ENCODE data around the gene KCNG2.

KCNG2 gene

GRCh38 chr18:79905993-79906392, 108.3 kb downstream of the KCNG2 start:
- Histone ChIP-seq H2BK15ac (replicated peaks; ENCODE audit: low read depth) (no peak overlapping the region), H3K79me2 (ENCODE audit: control insufficient read depth, insufficient read depth, low read length) (no peaks in the 10 kb centered on the region), H3K9ac (ENCODE audit: low read length) (no peak overlapping the region), H3K4me1 (ENCODE audit: control insufficient read depth, low read depth, low read length) (no peaks in the 10 kb centered on the region), H3K27me3 (ENCODE audit: insufficient read depth, low read length, poor library complexity) (no peaks in the 10 kb centered on the region), H3K4ac (ENCODE audit: low read depth, low read length) (no peak overlapping the region), H3K4me2 (ENCODE audit: low read length) (no peak overlapping the region), H2BK120ac (ENCODE audit: low read depth, low read length) (no peak overlapping the region), H3K23ac (ENCODE audit: low read length) (no peak overlapping the region), H2BK5ac (ENCODE audit: low read length) (no peak overlapping the region), H2AK5ac (ENCODE audit: low read length) (no peak overlapping the region), H4K5ac (ENCODE audit: low read length) (no peak overlapping the region), H3K36me3 (ENCODE audit: control insufficient read depth, insufficient read depth, low read length) (no peaks in the 10 kb centered on the region), H3K4me3 (ENCODE audit: low read length) (no peak overlapping the region), H4K8ac (ENCODE audit: low read depth, low read length) (no peak overlapping the region), H3K56ac (ENCODE audit: low read length) (no peak overlapping the region), H3K27ac (ENCODE audit: low read depth, low read length) (no peak overlapping the region), H3K18ac (ENCODE audit: low read length) (no peak overlapping the region), H3K79me1 (ENCODE audit: low read length) (no peaks in the 10 kb centered on the region)
- no CpG with 5 or more reads among the region's 1 CpG for WGBS (ENCODE audit: extremely low coverage, insufficient coverage, low lambda C conversion rate)
- DNase-seq, result no peak

- no peaks in the 10 kb centered on the region for H3K4me1 ChIP-seq (ENCODE audit: control insufficient read depth, low read depth, low read length)
- H3K18ac ChIP-seq (ENCODE audit: low read length), result no peak overlapping the region
- H3K79me2 ChIP-seq (ENCODE audit: control insufficient read depth, insufficient read depth, low read length), result no peaks in the 10 kb centered on the region
- no peaks in the 10 kb centered on the region for H3K79me1 ChIP-seq (ENCODE audit: low read length)
- DNase-seq, result no peak
- H3K56ac ChIP-seq (ENCODE audit: low read length), result no peak overlapping the region
- WGBS (ENCODE audit: extremely low coverage, insufficient coverage, low lambda C conversion rate), result no CpG with 5 or more reads among the region's 2 CpGs
- no peak overlapping the region for H3K4me3 ChIP-seq (ENCODE audit: low read length)
- no peak overlapping the region for H3K4me2 ChIP-seq (ENCODE audit: low read length)
- H2BK120ac ChIP-seq (ENCODE audit: low read depth, low read length), result no peak overlapping the region
- H2BK15ac ChIP-seq (replicated peaks; ENCODE audit: low read depth), result no peak overlapping the region
- no peak overlapping the region for H2BK5ac ChIP-seq (ENCODE audit: low read length)
- no peaks in the 10 kb centered on the region for H3K36me3 ChIP-seq (ENCODE audit: control insufficient read depth, insufficient read depth, low read length)
- H3K4ac ChIP-seq (ENCODE audit: low read depth, low read length), result no peak overlapping the region
- H3K23ac ChIP-seq (ENCODE audit: low read length), result no peak overlapping the region
- no peak overlapping the region for H3K27ac ChIP-seq (ENCODE audit: low read depth, low read length)
- no peak overlapping the region for H4K8ac ChIP-seq (ENCODE audit: low read depth, low read length)
- H2AK5ac ChIP-seq (ENCODE audit: low read length), result no peak overlapping the region
- H4K5ac ChIP-seq (ENCODE audit: low read length), result no peak overlapping the region
- H3K27me3 ChIP-seq (ENCODE audit: insufficient read depth, low read length, poor library complexity), result no peaks in the 10 kb centered on the region
- H3K9ac ChIP-seq (ENCODE audit: low read length), result no peak overlapping the region
These were observed 109.0 kb downstream of the KCNG2 start for GRCh38 chr18:79906706-79907105.

DNA sequence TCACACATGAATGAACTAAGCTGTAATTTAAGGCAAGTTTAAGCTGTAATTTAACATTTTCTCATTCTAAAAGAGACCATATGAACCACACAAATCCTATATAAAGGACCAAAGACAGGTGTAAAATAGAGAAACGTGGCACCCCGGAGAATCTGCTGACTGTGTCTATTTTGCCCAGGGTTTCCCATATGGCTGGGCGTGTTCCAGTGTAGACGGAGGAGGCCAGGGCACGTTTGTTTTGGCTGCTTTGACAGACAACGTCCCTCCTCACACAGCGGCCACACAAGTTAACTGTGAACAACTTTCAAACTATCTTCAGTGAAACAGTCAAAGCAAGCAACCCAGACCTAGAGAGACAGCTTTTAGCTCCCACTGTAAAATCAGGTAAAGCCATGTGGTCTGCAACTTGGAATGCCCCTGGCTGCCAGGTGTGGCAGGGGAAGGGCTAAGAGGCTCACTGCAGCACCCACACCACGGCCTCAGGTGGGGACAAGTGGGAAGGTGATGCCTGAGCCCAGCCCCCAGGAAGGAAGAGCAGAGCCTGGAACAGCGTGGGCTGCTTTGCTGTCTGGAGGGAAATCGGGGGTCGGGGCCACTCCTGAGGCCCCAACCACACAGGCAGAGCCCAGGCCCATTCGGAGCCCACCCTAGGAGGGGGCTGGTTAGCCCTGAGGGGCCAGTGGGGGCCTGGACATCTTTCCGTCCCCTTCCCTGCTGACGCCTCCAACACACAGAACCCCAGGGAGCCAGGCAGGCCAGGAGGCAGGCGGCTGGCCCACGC, 113.0 kb downstream of the KCNG2 start:
- H3K27me3 ChIP-seq (ENCODE audit: insufficient read depth, low read length, poor library complexity), result no peaks in the 10 kb centered on the region
- no peak overlapping the region for H4K8ac ChIP-seq (ENCODE audit: low read depth, low read length)
- no peak overlapping the region for H2AK5ac ChIP-seq (ENCODE audit: low read length)
- no peak overlapping the region for H3K9ac ChIP-seq (ENCODE audit: low read length)
- no peak overlapping the region for H4K5ac ChIP-seq (ENCODE audit: low read length)
- H3K4me2 ChIP-seq (ENCODE audit: low read length), result no peak overlapping the region
- H3K18ac ChIP-seq (ENCODE audit: low read length), result no peak overlapping the region
- no peak overlapping the region for H3K23ac ChIP-seq (ENCODE audit: low read length)
- whole genome bisulfite sequencing (ENCODE audit: extremely low coverage, insufficient coverage, low lambda C conversion rate), result no CpG with 5 or more reads among the region's 16 CpGs
- no peak for DNase-seq
- no peaks in the 10 kb centered on the region for H3K36me3 ChIP-seq (ENCODE audit: control insufficient read depth, insufficient read depth, low read length)
- H3K4ac ChIP-seq (ENCODE audit: low read depth, low read length), result no peak overlapping the region
- H3K79me1 ChIP-seq (ENCODE audit: low read length), result no peaks in the 10 kb centered on the region
- no peak overlapping the region for H2BK120ac ChIP-seq (ENCODE audit: low read depth, low read length)
- H2BK15ac ChIP-seq (replicated peaks; ENCODE audit: low read depth), result no peak overlapping the region
- H3K27ac ChIP-seq (ENCODE audit: low read depth, low read length), result no peak overlapping the region
- H3K56ac ChIP-seq (ENCODE audit: low read length), result peak overlapping the region; percentile 70
- H3K79me2 ChIP-seq (ENCODE audit: control insufficient read depth, insufficient read depth, low read length), result no peaks in the 10 kb centered on the region
- no peak overlapping the region for H2BK5ac ChIP-seq (ENCODE audit: low read length)
- H3K4me1 ChIP-seq (ENCODE audit: control insufficient read depth, low read depth, low read length), result no peaks in the 10 kb centered on the region
- no peak overlapping the region for H3K4me3 ChIP-seq (ENCODE audit: low read length)

DNA sequence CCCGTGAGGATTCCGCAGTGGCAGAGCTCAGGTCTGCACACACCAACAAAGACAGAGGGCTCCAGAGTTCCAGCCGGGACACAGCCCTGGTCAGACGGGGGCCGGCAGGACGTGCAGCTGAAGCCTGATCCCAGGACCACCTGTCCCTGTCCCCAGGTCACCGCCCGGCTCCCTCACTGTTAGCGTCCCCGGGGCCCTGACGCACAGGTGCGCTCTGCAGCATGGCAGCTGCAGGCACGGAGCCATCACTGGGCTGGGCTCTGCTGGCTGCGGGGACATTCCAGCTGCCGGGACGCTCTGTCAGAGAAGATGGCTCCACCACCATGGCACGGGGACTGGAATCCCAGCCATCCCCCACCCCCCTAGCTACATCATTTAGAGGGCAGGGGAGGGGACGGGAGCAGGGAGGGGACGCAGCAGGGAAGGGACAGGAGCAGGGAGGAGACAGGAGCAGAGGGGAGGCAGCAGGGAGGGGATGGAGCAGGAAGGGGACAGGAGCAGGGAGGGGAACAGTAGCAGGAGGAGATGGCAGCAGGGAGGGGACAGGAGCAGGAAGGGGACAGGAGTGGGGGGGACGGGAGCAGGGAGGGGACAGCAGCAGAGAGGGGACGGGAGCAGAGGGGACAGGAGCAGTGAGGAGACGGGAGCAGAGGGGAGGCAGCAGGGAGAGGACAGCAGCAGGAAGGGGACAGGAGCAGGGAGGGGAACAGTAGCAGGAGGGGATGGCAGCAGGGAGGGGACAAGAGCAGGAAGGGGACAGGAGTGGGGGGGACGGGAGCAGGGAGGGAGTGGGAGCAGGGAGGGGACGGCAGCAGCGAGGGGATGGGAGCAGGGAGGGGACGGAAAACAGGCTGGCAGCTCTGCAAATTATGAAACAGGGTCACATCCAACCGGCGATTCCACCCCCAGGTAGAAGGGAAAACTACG, 113.9 kb downstream of the KCNG2 start:
- no peak overlapping the region for H2AK5ac ChIP-seq (ENCODE audit: low read length)
- H3K56ac ChIP-seq (ENCODE audit: low read length), result peak overlapping the region; percentile 70
- H3K79me2 ChIP-seq (ENCODE audit: control insufficient read depth, insufficient read depth, low read length), result no peaks in the 10 kb centered on the region
- no peak overlapping the region for H3K4ac ChIP-seq (ENCODE audit: low read depth, low read length)
- WGBS (ENCODE audit: extremely low coverage, insufficient coverage, low lambda C conversion rate), result no CpG with 5 or more reads among the region's 29 CpGs
- H3K23ac ChIP-seq (ENCODE audit: low read length), result no peak overlapping the region
- no peak overlapping the region for H3K18ac ChIP-seq (ENCODE audit: low read length)
- no peak overlapping the region for H2BK5ac ChIP-seq (ENCODE audit: low read length)
- no peak overlapping the region for H3K4me3 ChIP-seq (ENCODE audit: low read length)
- H3K4me2 ChIP-seq (ENCODE audit: low read length), result peak overlapping the region; percentile 67
- DNase-seq, result peak; percentile 74
- no peaks in the 10 kb centered on the region for H3K36me3 ChIP-seq (ENCODE audit: control insufficient read depth, insufficient read depth, low read length)
- no peak overlapping the region for H4K5ac ChIP-seq (ENCODE audit: low read length)
- no peaks in the 10 kb centered on the region for H3K4me1 ChIP-seq (ENCODE audit: control insufficient read depth, low read depth, low read length)
- no peaks in the 10 kb centered on the region for H3K79me1 ChIP-seq (ENCODE audit: low read length)
- H4K8ac ChIP-seq (ENCODE audit: low read depth, low read length), result no peak overlapping the region
- H2BK15ac ChIP-seq (replicated peaks; ENCODE audit: low read depth), result no peak overlapping the region
- no peak overlapping the region for H2BK120ac ChIP-seq (ENCODE audit: low read depth, low read length)
- peak overlapping the region; percentile 22 for H3K9ac ChIP-seq (ENCODE audit: low read length)
- no peaks in the 10 kb centered on the region for H3K27me3 ChIP-seq (ENCODE audit: insufficient read depth, low read length, poor library complexity)
- H3K27ac ChIP-seq (ENCODE audit: low read depth, low read length), result no peak overlapping the region

- H4K8ac ChIP-seq (ENCODE audit: low read depth, low read length), result no peak overlapping the region
- no peak overlapping the region for H2BK15ac ChIP-seq (replicated peaks; ENCODE audit: low read depth)
- no peak overlapping the region for H3K56ac ChIP-seq (ENCODE audit: low read length)
- no peak overlapping the region for H3K4me2 ChIP-seq (ENCODE audit: low read length)
- H3K79me1 ChIP-seq (ENCODE audit: low read length), result no peaks in the 10 kb centered on the region
- H3K79me2 ChIP-seq (ENCODE audit: control insufficient read depth, insufficient read depth, low read length), result no peaks in the 10 kb centered on the region
- peak overlapping the region; percentile 66 for H3K23ac ChIP-seq (ENCODE audit: low read length)
- no peak overlapping the region for H3K27ac ChIP-seq (ENCODE audit: low read depth, low read length)
- no peak overlapping the region for H3K9ac ChIP-seq (ENCODE audit: low read length)
- H3K27me3 ChIP-seq (ENCODE audit: insufficient read depth, low read length, poor library complexity), result no peaks in the 10 kb centered on the region
- no peak overlapping the region for H2AK5ac ChIP-seq (ENCODE audit: low read length)
- DNase-seq, result peak; percentile 10
- H3K4me1 ChIP-seq (ENCODE audit: control insufficient read depth, low read depth, low read length), result no peaks in the 10 kb centered on the region
- H2BK5ac ChIP-seq (ENCODE audit: low read length), result no peak overlapping the region
- WGBS (ENCODE audit: extremely low coverage, insufficient coverage, low lambda C conversion rate), result no CpG with 5 or more reads among the region's 20 CpGs
- no peak overlapping the region for H3K4ac ChIP-seq (ENCODE audit: low read depth, low read length)
- no peak overlapping the region for H3K18ac ChIP-seq (ENCODE audit: low read length)
- H3K4me3 ChIP-seq (ENCODE audit: low read length), result no peak overlapping the region
- no peak overlapping the region for H2BK120ac ChIP-seq (ENCODE audit: low read depth, low read length)
- H3K36me3 ChIP-seq (ENCODE audit: control insufficient read depth, insufficient read depth, low read length), result no peaks in the 10 kb centered on the region
- H4K5ac ChIP-seq (ENCODE audit: low read length), result no peak overlapping the region
These were observed 114.8 kb downstream of the KCNG2 start for GRCh38 chr18:79912409-79912991.

Data from mesendoderm (in vitro differentiated cells).